Upper lobe of left lung (tissue), 4 donors: ENCODE measurements around the gene KRT86.

Experiments used
- EP300 ChIP-seq, 4 donors: sonication (generic); formaldehyde crosslinking; IDR thresholded peaks; one replicate each; pipeline ENCODE4 v1.5.1; 2017; ENCODE audit warnings: antibody characterized with exemption in 4 of 4, control low read depth in 2 of 4
- POLR2A ChIP-seq, 4 donors: fragments of 450-650 bp; IDR thresholded peaks; one replicate each; pipeline ENCODE4 v1.5.1; 2016 to 2017; ENCODE audit warnings: antibody characterized with exemption in 4 of 4, mild to moderate bottlenecking in 2 of 4

DNA sequence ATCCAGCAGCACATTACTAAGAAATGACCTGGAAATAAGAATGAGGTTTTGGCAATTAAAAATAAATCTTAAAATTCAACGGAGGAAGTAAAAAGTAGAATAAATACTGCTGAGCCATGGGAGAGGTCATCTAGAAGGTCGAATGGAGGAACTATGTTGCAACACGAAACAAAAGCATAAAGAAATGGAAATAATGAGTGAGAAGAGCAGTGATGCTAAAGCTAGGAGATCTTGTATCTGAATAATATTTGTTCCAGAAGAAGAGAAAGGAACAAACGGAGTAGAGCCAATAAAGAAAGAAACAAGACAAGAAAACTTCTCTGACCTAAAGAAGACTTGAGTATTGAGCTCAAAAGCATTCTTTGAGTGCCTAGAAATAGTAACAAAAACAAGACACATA lies 48.0 kb upstream of the KRT86 start:
- no peak for TF ChIP-seq EP300 (IDR thresholded peaks at IDR 0.05)
- TF ChIP-seq POLR2A (IDR thresholded peaks at IDR 0.05): no peak
